GM12878 (cell line): ENCODE data around the gene TYW1. TPM values are rescaled to one million over a fixed set of nuclear protein-coding genes. Genes with fewer than 3 reads are reported as not detected.
A peak's percentile ranks its signal among the peaks of the same experiment; 100 is the strongest.
"Not testable (repeated sequence)": the region's sequence is repeated elsewhere in the genome, so short reads cannot be mapped to it uniquely, and the experiment has no call there.

ENCODE experiments used
- ATAC-seq: fragments of 200-7000 bp; cut with Tn5 transposase; 3 replicates; pipeline ENCODE4 v1.9.1; 2020; ENCODE audit warnings: mild to moderate bottlenecking, moderate library complexity
- BruUV-seq: library from RNA; stranded (reverse); fragments of 400-500 nt; replicated peaks from 2 replicates; lab custom pipeline; 2021; lab: Mats Ljungman, UMichigan
- CTCF ChIA-PET: fragments of 300-600 bp; sonication (Branson Sonifier 250); formaldehyde crosslinking; extraction: SDS; loops from one replicate; lab custom pipeline; 2021; ENCODE audit warnings: inconsistent platforms; lab: Yijun Ruan, JAX
- POLR2A ChIA-PET: fragments of 350-600 bp; formaldehyde crosslinking; extraction: SDS; loops from one replicate; lab custom pipeline; 2021; ENCODE audit warnings: inconsistent platforms; lab: Charles Lee
- RAD21 ChIA-PET: fragments of 300-600 bp; sonication (Branson Sonifier 250); formaldehyde crosslinking; loops from one replicate; lab custom pipeline; 2023; ENCODE audit warnings: antibody characterized with exemption; ENCODE audit not compliant: unreplicated experiment; lab: Charles Lee
- SMC1A ChIA-PET: fragments of 300-600 bp; sonication (Branson Sonifier 250); formaldehyde crosslinking; loops from one replicate; lab custom pipeline; 2023; ENCODE audit not compliant: unreplicated experiment, uncharacterized antibody; lab: Charles Lee
- DNase-seq: peaks from one replicate; pipeline ENCODE4 v3.0.0-alpha.2; 2011; ENCODE audit warnings: low read depth, low spot score
- FAIRE-seq: peaks from 3 replicates; lab custom pipeline; 2011; peaks lifted over from hg19 to GRCh38; lab: Jason Lieb, UNC
- H2AFZ ChIP-seq: 2 replicates; pipeline ENCODE4 v1.6.0; 2011; ENCODE audit warnings: low read depth, low read length, control low read depth; ENCODE audit not compliant: control insufficient read depth
- H3K27ac ChIP-seq: 2 replicates; pipeline ENCODE4 v1.5.1; 2011; ENCODE audit warnings: control low read depth; ENCODE audit not compliant: control insufficient read depth, insufficient read depth
- H3K27me3 ChIP-seq, 2 experiments: replicated peaks in 1 of 2; 2 replicates each; pipeline versions ENCODE4 v1.6.0 to v1.6.1; 2011; ENCODE audit warnings: low read length in 1 of 2; ENCODE audit not compliant: control insufficient read depth in 2 of 2, insufficient read depth in 2 of 2
- H3K36me3 ChIP-seq, 2 experiments: 2 replicates each; pipeline ENCODE4 v1.5.1; 2011; ENCODE audit warnings: low read length in 1 of 2; ENCODE audit not compliant: control insufficient read depth in 2 of 2, insufficient read depth in 2 of 2
- H3K4me1 ChIP-seq: 2 replicates; pipeline ENCODE4 v1.6.1; 2011; ENCODE audit warnings: mild to moderate bottlenecking, low read length, moderate library complexity, mixed read lengths; ENCODE audit not compliant: control insufficient read depth, insufficient read depth
- H3K4me2 ChIP-seq: 2 replicates; pipeline ENCODE4 v1.6.0; 2011; ENCODE audit warnings: control low read depth; ENCODE audit not compliant: control insufficient read depth, insufficient read depth
- H3K4me3 ChIP-seq: fragments of 200-600 bp; sonication (generic); 2 replicates; pipeline ENCODE4 v1.5.1; 2016
- H3K79me2 ChIP-seq: 2 replicates; pipeline ENCODE4 v1.6.0; 2011; ENCODE audit warnings: low read length; ENCODE audit not compliant: control insufficient read depth, insufficient read depth
- H3K9ac ChIP-seq: 2 replicates; pipeline ENCODE4 v1.8.0; 2011; ENCODE audit warnings: low read length, control low read depth, mixed read lengths; ENCODE audit not compliant: control insufficient read depth, insufficient read depth
- H3K9me3 ChIP-seq: replicated peaks from 3 replicates; pipeline ENCODE4 v1.5.1; 2011; ENCODE audit warnings: mild to moderate bottlenecking, low read length; ENCODE audit not compliant: control insufficient read depth, insufficient read depth
- H4K20me1 ChIP-seq: 2 replicates; pipeline ENCODE4 v1.6.0; 2011; ENCODE audit not compliant: control insufficient read depth, insufficient read depth
- EP300 ChIP-seq, 2 experiments: fragments of 150-350 bp in 1 of 2; IDR thresholded peaks; 2 replicates each; pipeline ENCODE4 v1.6.1; 2011 to 2012; ENCODE audit warnings: low read depth in 2 of 2, low read length in 2 of 2, borderline replicate concordance in 1 of 2, improper control_type of control experiment in 1 of 2, inconsistent platforms in 1 of 2; ENCODE audit not compliant: control insufficient read depth in 1 of 2
- RUNX3 ChIP-seq: IDR thresholded peaks from 2 replicates; pipeline ENCODE4 v1.6.1; 2012; ENCODE audit warnings: low read length, inconsistent platforms
- WGBS: methylation state at CpG from one replicate; pipeline ENCODE4 v1.1.6; 2016; ENCODE audit warnings: low lambda C conversion rate; ENCODE audit not compliant: insufficient replicate concordance, insufficient coverage; ENCODE audit errors: missing lambda C conversion rate; 5-methylcytosine and 5-hydroxymethylcytosine counted together
- in situ Hi-C: fragments of 300-500 bp; cut with MboI; formaldehyde crosslinking; loops from 9 replicates; pipeline ENCODE4 v1.14.3; 2018; ENCODE audit warnings: mixed read lengths
- intact Hi-C: fragments of 100-400 bp; cut with micrococcal nuclease; formaldehyde crosslinking; loops from one replicate; pipeline ENCODE4 v1.14.2; 2022; ENCODE audit not compliant: unreplicated experiment
- polyA plus RNA-seq, 11 experiments: library from polyadenylated mRNA; depleted of rRNA in 4 of 11; unstranded in 6 of 11; stranded (reverse) in 5 of 11; fragments of >200 nt; fragmentation: Nextera tagmentation in 4 of 11; fragmentation: Illumina TruSeq in 1 of 11; extraction: Ambion mirVana in 4 of 11; extraction: Trizol in 1 of 11; gene quantifications; 1 replicate in 1 of 11; 2 replicates in 10 of 11; pipeline versions ENCODE4 v1.2.1 to v1.2.3, GENCODE V29; 2011 to 2016; ENCODE audit warnings: inconsistent platforms in 2 of 11, missing spikeins in 2 of 11, low read depth in 1 of 11
- total RNA-seq, 4 experiments: library from RNA; depleted of rRNA in 3 of 4; stranded (reverse); fragments of >200 nt in 3 of 4; fragmentation: Illumina TruSeq in 1 of 4; extraction: Trizol in 1 of 4; gene quantifications; 2 replicates each; pipeline versions ENCODE4 v1.2.1 to v1.2.3, GENCODE V29; 2013 to 2021

Gene TYW1
- total and polyA plus RNA-seq, 10 of the 15 experiments (the other 5 are each of a cell fraction or from before 2014, with no cell fraction given): 11.3 to 29.0 (median 18.4) TPM

DNA sequence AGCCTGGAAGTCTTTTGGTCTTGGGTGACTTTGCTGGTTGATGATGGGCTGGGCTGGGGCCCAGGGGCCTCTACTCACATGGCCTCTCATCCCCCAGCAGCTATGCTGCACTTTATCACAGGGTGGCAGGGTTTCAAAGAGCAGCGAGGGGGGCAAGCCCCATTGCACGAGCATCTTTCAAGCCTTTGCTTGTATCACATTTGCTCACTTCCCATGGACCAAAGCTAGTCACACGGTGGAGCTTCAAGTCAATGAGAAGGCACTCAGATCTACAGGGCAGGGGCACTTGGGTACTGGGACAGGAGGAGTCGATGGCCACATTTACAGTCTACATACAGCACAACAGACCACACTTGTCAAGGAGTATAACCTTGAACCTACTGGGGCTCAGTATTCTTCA lies 108.3 kb downstream of the TYW1 start:
- H3K27me3 ChIP-seq, H3K4me1 ChIP-seq, H3K9ac ChIP-seq, H3K79me2 ChIP-seq, RAD21 ChIA-PET, DNase-seq, H3K36me3 ChIP-seq, H3K4me3 ChIP-seq, POLR2A ChIA-PET, ATAC-seq, H2AFZ ChIP-seq, H3K4me2 ChIP-seq, in situ Hi-C loops, H3K27ac ChIP-seq, SMC1A ChIA-PET, H4K20me1 ChIP-seq, intact Hi-C loops, BruUV-seq, CTCF ChIA-PET, H3K9me3 ChIP-seq: not testable (repeated sequence)
- FAIRE-seq: peak; percentile 65
- WGBS: 79% methylated on average over 4 of the region's 4 CpGs

DNA sequence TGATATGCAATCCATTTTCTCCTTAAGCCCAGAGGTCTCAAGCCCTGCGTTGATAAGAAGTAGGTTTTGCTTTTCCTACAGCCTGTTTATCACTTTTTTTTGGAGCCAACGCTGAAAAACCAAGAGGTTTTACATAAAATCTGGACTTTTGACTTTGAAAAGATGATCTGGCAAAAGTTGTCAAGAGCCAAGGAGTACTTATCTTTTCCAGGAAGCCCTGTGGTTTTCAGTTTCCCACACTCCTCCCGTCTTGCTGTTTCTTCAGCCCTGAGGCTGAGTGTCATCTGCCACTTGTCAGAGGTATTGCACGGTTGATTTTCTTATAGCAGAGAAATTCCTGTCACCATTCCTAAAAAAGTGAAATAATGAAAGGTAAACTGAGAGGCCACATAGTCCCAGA lies 108.7 kb downstream of the TYW1 start:
- in situ Hi-C loops: no loop called here
- no peaks in the 10 kb centered on the region for H4K20me1 ChIP-seq
- ChIA-PET SMC1A (no interaction called here), CTCF (no interaction called here), RAD21 (no interaction called here)
- H3K4me2 ChIP-seq: no peak overlapping the region
- 41% methylated on average over 4 of the region's 4 CpGs for WGBS
- no peaks in the 10 kb centered on the region; the same call in 2 of the 3 replicates for H3K9me3 ChIP-seq
- no TSS peak for BruUV-seq
- no peaks in the 10 kb centered on the region; a peak in 1 of 4 replicates for H3K36me3 ChIP-seq
- DNase-seq: no peak
- no peaks in the 10 kb centered on the region for H3K79me2 ChIP-seq
- H2AFZ ChIP-seq: no peak overlapping the region
- intact Hi-C loops: no loop called here
- H3K27me3 ChIP-seq: no peaks in the 10 kb centered on the region
- H3K27ac ChIP-seq: no peak overlapping the region
- ATAC-seq: no peak
- no peaks in the 10 kb centered on the region; the same call in 1 of the 2 replicates for H3K4me1 ChIP-seq
- H3K4me3 ChIP-seq: no peak overlapping the region
- H3K9ac ChIP-seq: no peak overlapping the region
- no peak for FAIRE-seq
- TF ChIP-seq RUNX3 (peak; percentile 28; the same call in 1 of the 2 replicates), EP300 (IDR thresholded peaks at IDR 0.05; ENCODE audit: borderline replicate concordance in 1 of 2, control insufficient read depth in 1 of 2, low read depth in 2 of 2, low read length in 2 of 2) (no peak)
- TF ChIP-seq, all 136 proteins: peak for 1
- POLR2A ChIA-PET: no interaction called here

DNA sequence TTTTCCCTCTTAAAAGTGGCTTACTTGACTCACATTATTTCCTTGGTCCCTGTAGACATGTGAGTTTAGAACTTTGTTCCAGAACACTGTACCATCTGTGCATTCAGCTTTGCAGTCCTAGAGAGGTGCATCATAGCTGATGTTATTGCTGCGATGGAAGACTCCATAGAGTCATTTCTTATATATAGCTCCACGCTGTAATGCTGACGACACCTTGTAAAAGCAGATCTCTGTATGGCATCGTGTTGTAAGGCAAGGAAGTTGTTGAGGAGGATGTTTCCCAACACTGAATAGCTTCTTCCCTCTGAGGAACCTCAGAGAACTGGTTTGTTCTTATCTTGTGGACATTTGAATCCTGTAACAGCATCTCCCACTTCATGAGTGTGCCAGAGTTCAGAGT lies 109.6 kb downstream of the TYW1 start:
- H3K4me2 ChIP-seq: not testable (repeated sequence)

DNA sequence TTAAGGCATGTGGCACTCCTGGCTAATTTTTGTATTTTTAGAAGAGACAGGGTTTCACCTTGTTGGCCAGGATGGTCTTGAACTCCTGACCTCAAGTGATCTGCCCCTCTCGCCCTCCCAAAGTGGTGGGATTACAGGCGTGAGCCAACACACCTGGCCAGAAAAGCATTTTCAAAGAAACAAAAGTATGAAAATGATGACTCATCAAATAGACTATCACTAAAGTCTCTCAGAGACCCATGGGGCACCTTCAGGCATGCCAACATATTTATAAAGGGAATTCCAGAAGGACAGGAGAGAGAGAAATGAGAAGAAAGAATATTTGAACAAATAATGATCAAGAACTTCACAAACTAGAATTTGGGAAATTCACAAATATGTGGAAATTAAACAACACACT lies 114.7 kb downstream of the TYW1 start:
- WGBS: 100% methylated on average over 2 of the region's 2 CpGs

More for the DNA sequence above, 109.6 kb downstream of the TYW1 start:
- FAIRE-seq, H3K79me2 ChIP-seq, CTCF ChIA-PET, H3K9ac ChIP-seq, RAD21 ChIA-PET, SMC1A ChIA-PET, H3K4me1 ChIP-seq, intact Hi-C loops, ATAC-seq, H2AFZ ChIP-seq, H3K9me3 ChIP-seq, H3K4me3 ChIP-seq, in situ Hi-C loops, POLR2A ChIA-PET, H3K27ac ChIP-seq, H3K27me3 ChIP-seq, BruUV-seq, H3K36me3 ChIP-seq, DNase-seq, H4K20me1 ChIP-seq: not testable (repeated sequence)
- 100% methylated on average over 3 of the region's 4 CpGs for WGBS

More for the DNA sequence above, 114.7 kb downstream of the TYW1 start:
- RAD21 ChIA-PET, H3K4me2 ChIP-seq, H3K9ac ChIP-seq, CTCF ChIA-PET, H3K27ac ChIP-seq, BruUV-seq, H3K36me3 ChIP-seq, DNase-seq, ATAC-seq, H2AFZ ChIP-seq, H3K79me2 ChIP-seq, in situ Hi-C loops, SMC1A ChIA-PET, H3K4me3 ChIP-seq, H3K4me1 ChIP-seq, H4K20me1 ChIP-seq, H3K27me3 ChIP-seq, FAIRE-seq, POLR2A ChIA-PET, intact Hi-C loops, H3K9me3 ChIP-seq: not testable (repeated sequence)
